HG03039 (cell line): ENCODE results near the gene TPK1.
A peak's percentile ranks its signal among the peaks of the same experiment; 100 is the strongest.
"Not testable (repeated sequence)": the region's sequence is repeated elsewhere in the genome, so short reads cannot be mapped to it uniquely, and the experiment has no call there.

Source experiments
- ATAC-seq: cut with Tn5 transposase; IDR thresholded peaks from one replicate; pipeline ENCODE4 v1.9.1; 2021; ENCODE audit warnings: mild to moderate bottlenecking, moderate library complexity; ENCODE audit not compliant: unreplicated experiment

The TPK1 gene

DNA sequence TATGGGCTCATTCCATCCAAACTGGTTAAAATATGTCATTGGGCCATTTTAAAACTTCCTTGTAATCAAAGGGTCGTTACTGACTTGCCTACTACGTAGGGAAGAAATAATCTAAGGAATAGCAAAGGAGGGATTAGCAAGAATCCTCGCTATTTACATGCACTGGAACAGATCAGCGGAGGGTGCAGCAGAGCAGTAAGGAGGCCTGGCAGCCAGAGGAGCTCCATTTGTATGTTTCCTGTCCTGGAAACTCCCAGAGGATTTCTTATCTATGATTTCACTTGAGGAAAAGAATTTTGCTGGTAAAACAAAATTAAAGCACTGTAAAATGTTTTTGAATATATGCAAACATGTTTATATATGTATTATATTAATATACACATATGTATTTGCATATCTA, 107.3 kb downstream of the TPK1 start:
- ATAC-seq, result no peak

DNA sequence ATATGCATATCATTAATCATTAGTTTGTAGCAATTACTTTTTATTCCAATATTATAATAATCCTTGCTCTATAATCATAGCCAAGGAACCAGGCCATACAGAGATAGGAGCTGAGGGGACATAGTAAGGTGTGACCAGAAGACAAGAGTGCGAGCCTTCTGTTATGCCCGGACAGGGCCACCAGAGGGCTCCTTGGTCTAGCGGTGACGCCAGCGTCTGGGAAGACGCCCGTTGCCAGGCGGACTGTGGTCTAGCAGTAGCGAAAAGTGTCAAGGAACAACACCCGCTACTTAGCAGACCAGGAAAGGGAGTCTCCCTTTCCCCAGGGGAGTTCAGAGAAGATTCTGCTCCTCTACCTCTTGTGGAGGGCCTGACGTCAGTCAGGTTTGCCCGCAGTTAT, 109.0 kb downstream of the TPK1 start:
- ATAC-seq, result not testable (repeated sequence)

DNA sequence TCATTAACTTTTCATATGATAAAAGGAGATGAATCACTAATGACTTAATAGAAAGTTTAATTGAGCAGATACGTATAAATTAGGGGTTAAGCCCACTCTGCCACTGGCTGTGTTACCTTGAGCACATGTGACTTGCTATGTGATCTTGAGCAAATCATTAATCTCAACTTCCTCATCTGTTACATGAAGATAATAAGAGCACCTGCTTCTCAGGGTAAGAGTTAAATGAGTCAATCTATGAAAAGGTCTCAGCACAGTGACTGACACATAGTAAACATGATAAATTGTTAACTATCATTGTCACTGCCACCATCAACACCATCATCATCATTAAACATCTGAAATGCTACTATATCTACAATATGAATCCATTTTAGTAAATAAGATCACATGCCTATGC, 110.8 kb downstream of the TPK1 start:
- ATAC-seq, result peak; percentile 90

DNA sequence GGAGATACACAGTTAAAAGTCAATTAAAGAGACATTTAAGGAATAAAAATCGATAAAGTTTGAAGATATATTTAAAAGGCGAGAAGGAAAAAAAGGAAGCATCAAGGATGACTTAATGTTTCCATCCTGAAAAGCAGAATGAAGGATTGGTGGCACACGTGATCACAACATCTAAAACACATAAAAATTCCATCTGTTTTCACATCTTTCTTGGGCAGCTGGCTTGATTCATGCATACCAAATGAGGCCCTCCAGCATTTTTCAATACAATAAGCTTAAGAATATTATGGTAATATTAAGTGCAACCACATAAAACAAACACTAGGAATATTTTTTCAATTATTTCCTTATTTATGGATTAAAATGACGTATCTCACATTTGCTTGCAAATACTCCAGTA, 112.6 kb downstream of the TPK1 start:
- no peak for ATAC-seq

DNA sequence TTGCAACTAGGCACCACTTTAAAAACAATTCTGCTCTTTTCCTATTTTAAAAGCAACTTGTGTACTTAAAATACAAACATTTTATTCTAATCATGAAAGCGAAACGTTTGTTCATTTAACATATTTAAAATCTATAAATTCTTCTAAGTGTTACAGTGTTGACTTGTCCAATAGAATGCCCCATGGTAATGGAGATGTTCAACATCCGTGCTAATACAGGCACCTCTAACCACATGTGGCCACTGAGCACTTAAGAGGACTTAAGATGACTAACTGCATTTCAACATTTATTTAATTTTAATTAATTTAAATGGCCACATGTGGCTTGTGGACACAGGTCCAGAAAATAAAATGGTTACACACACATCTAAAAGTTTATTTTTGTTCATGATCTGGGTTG, 115.1 kb downstream of the TPK1 start:
- ATAC-seq, result no peak

DNA sequence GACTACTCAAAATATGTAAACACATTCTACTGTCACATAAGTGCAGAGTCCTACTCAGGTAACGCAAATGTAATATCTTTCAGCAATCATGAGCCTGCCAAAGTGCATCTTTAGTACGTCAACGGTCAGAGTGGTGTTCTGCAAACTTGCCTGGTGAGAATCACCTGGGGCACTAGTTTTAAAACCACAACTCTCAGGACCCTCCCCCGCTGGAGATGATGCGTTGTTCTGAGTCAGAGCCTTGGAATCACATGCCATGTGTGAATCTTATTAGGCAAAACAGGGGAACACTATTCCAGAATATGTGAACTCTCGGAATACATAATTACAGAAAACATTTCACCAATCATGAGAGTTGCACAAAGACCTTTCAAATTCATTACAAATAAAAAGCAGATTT, 115.7 kb downstream of the TPK1 start:
- no peak for ATAC-seq

DNA sequence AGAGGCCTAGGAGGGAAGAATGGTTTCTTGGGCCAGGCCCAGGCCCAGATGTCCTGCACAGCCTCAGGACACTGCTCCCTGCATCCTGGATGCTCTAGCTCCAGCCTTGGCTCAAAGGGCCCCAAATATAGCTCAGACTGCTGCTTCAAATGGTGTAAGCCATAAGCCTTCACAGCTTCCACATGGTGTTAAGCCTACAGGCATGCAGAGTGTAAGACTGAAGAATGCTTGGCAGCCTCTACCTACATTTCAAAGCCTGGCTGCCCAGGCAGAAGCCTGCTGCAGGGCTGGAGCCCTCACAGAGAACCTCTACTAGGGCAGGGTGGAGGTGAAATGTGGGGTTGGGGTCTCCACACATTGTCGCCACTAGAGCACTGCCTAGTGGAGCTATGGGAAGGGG, 118.1 kb downstream of the TPK1 start:
- no peak for ATAC-seq

DNA sequence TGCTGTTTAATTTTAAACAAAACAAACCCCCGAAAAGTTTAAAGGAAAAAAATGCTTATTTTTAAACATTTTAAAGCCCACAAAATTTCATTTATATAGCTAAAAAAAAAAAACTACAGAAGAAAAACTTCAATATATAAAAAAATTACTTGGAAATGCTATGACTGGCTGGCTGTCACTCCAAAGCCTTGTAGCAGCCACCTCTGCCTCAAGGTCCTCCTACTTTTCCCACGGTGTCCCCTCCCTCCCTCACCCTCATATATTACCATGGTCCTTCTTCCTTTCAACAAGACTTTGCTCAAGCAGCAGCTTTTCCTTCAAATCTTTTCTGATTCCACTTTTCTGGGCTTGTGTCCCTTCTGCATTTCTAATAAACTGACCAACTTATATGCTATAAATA, 122.0 kb downstream of the TPK1 start:
- peak; percentile 84 for ATAC-seq

DNA sequence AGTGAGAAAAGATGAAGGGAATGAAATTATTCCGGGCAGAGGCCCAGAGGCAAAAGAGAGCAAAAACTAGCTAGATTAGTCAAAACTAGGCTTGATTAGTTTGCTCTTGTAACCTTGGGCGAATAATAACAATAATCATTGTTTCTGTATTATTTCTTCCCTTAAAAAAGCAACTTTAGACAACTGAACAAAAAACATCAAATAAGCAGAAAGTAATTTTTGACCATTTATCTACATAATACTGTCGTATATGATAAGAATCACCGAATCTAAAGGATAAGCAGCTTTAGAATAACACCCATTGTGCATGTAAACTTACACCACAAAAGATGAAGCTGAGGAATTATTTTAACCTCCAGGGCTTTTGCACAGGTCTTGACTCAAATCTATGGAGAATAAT, 125.1 kb downstream of the TPK1 start:
- ATAC-seq, result no peak

DNA sequence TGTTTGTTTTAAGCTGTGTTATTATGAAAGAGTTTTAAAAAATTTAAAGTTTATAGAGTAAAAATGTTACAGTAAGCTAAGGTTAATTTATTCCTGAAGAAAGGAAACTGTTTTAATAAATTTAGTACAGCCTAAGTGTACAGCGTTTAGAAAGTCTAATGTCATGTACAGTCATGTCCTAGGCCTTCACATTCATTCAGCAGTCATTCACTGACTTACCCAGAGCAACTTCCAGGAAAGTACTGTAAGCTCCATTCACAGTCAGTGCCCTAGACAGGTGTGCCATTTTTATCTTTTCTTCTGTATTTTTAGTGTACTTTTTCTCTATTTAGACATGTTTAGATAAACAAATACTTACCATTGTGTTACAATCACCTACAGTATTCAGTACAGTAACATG, 126.8 kb downstream of the TPK1 start:
- ATAC-seq, result no peak

DNA sequence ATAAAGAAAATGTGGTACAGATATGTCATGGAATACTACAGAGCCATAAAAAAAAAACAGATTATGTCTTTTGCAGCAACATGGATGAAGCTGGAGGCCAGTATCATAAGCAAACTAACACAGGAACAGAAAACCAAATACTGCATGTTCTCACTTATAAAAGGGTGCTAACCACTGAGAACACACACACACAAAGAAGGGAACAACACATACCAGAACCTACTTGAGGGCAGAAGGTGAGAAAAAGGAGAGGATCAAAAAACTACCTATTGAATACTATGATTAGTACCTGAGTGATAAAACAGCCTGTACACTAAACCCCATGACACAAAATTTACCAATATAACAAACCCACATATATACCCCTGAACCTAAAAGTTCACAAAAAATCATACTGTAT, 144.6 kb downstream of the TPK1 start:
- no peak for ATAC-seq

DNA sequence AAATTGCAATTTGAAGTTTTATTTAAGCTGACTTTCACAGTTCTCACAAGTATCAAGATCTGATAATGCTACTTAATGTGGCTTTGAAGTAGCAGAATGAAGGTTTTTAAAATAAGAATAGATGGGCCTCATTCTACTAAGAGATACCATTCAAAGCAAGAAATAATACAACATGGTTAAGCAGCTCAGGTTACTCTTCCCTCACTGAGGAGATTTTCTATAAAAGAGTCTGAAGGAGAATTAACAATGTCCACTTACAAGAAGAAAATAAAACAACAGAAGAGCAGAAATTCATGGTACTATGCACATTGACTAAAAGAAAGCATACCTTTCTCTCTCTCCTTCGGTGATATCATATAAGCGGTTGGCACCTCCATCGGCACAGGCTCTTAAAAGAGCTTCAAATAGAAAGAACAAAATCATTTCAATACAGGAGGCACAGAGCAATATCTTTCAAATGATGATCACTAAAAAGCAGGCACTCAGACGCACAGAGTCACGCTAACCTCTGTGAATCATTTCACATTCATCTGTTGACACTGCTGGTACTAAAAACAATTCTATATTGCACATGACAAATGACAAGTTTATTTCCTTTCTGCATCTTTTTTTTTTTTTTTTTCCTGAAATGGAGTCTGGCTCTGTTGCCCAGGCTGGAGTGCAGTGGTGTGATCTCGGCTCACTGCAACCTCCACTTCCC, 153.1 kb downstream of the TPK1 start:
- no peak for ATAC-seq

DNA sequence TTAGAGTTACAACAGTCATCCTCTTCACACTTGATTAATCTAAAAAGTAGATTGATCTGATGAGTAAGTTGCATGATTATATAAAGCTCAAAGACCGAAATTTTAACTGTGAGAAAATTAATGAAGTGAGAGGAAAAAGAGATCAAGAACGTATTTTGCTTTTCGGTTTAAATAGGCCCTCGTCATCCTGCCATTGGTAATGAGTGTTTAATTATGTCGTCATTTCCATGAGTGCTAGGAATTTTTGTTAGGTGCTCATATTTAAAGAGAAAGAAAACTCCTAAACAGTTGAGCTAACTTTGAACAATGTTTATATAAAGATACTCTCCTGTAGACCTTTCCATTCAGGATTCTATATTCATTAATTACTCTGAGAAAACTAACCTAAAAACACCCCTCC, 159.4 kb downstream of the TPK1 start:
- no peak for ATAC-seq

DNA sequence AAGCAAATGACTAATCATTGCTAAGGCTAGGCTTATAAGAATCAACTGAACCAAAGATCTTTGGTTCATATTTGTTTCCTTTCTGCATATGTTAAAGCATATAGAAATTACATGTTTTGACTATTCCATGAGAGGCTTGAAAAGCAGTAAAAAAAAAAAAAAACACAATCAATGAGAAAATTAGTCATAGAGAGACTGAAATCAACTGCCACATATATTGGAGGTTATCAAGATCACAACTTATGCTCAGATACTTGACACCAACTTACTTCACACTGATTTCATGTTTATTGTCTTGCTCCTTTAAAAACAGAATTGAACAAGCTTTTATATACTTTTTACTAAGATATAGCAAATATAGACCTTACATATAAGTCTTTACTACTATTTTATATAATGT, 161.3 kb downstream of the TPK1 start:
- no peak for ATAC-seq

DNA sequence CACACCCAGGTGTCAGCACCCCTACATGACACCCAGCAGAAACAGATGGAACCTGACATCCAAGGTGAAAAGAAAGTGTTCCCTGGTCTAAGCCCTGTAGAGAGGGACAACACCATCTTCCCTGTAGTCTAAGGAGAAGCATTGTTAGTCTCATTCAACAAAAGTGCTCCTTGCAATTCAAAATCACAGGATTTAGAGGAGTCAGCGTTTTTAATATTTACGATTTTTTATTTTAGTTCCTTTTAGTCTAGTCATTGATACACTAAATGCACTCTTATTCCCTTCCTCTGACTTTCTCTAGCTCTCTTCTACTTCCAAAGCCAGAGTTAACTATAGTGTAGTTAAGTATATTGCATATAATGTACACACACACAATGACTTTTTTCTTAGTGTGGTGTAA, 163.0 kb downstream of the TPK1 start:
- no peak for ATAC-seq

DNA sequence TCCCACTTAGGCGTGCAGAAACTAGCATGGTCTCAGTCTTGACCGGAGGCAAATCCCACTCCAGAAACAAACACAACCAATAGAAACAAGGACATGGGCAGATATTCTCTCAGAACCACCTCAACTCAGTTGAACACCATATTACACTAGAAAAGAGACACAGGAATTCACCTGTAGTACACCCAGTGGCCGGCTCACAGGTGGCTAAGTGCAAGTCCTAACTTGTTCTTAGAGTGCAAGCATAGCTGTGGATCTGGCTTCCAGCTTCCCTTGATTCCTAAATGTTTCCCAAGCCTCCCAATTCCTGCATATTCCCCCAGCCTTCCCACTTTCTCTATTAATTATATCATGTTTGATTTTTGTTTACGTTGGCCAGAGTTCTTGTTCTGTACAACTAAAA, 164.4 kb downstream of the TPK1 start:
- no peak for ATAC-seq

DNA sequence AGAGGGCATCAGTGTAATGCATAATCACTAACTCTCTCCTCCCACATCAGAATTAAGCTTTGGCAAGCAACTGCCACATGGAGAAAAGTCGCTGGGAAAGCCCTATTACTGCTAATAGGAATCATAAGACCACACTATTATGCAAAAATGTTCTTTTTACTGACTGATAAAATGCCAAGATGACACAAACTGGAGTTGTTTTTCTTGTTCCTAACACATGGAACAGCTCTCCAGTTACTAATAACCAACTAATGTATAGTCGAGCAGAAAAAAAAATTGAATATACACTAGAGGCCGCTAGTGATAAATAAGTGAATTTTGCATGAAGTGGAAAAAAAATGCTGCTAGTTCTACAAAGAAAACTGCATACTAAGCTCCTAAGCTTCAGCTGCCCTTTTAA, 165.6 kb downstream of the TPK1 start:
- ATAC-seq, result no peak

DNA sequence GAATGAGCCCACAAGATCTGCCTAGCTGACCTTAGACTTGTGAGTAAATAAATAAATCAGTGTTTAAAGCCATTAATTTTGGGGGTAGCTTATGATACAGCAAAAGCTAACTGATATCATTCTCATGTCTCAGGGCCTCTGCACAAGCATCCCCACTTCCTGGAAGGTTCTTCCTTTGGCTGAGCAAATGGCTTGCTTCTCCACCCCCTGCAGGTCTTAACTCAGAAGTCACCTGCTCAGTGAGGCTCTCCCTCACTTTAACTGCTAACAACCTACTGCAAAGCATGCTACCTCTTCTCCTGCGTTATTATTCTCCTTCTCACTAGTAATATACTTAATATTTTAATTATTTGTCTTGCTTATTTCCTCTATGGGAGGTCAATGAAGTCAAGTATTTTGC, 167.3 kb downstream of the TPK1 start:
- no peak for ATAC-seq

DNA sequence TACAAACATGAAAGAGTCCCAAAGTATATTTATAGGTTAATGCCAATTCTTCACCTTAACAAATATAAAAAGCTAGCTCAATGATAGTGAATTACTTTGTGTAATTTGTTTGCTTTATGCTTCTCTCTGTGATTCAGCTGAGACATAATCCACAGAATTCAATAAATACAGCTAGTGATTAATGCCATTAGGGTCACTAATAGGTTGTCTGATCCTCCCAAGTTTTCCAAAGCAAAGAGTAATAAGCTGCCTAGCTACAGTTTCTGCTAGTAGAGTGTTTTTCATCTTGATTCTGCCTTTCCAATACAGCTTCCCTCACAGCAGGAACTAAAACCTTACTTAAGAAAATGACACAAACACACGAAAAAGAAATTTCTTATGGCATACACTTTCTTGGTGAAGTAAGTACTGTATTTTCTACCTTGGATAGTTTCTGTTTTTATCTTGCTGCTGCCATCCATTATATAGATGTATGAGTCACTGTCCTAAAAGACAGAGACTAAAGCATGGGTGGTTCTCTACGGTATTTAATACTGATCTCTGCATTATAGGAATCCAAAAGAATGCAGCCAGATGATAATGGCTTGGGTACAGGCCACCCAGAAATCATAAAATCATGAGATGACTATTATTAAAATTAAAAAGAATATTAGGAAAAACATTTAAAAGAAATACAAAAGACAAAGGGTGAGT, 170.0 kb downstream of the TPK1 start:
- ATAC-seq, result no peak

DNA sequence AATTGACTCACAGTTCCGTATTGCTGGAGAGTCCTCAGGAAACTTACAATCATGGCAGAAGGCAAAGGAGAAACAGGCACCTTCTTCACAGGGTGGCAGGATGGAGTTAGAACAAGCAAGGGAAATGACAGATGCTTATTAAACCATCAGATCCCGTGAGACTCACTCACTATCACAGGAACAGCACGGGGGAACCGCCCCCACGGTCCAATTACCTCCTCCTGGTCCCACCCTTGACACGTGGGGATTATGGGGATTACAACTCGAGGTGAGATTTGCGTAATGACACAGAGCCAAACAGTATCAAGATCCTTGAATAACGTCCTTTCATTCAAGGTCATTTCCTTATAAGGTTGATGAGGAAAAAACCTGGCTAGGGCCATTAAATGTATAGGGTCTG, 176.6 kb downstream of the TPK1 start:
- ATAC-seq, result no peak

DNA sequence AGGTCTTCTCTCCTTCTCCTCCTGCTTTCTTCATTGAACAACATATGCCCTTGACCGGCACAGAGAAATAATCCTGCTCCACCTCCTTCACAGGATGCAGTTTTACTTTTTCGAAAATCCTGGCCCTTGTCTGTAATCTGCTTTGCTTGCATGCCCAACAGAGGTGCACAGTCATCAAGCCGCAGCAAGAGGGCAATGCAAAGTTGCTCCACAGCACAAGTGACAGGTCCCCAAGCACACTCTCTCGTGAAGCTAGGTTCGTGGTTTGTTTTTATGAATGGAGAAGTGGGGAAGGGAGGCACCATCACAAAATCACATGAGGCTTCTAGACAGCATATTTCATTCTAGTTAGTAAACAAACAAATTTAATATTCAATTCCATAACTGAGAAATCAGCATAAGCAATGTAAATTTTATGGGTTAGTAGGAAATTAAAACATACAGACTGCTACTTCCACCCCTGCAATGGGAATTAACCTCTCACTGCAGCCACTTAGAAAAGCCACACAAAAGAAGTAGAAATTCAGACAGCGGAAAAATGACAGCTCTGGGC, 178.8 kb downstream of the TPK1 start:
- no peak for ATAC-seq

DNA sequence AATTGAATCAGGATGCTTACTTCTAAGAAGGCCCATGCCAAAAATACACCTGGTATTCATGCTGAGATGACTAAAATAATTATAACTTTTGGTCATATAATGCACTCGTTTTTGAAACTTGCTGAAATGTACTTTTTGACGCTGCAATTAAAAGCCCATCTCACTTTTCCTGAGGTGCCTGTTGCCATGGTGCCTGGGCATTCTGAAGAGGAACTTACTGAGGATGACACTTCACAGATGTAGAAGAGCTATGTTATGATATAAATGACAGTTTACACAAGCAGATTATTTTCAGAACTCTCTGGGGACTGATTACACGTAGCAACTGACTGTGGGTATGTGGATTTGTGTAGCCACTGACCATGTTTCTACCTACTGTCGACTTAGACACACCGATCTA, 182.4 kb downstream of the TPK1 start:
- ATAC-seq, result no peak

DNA sequence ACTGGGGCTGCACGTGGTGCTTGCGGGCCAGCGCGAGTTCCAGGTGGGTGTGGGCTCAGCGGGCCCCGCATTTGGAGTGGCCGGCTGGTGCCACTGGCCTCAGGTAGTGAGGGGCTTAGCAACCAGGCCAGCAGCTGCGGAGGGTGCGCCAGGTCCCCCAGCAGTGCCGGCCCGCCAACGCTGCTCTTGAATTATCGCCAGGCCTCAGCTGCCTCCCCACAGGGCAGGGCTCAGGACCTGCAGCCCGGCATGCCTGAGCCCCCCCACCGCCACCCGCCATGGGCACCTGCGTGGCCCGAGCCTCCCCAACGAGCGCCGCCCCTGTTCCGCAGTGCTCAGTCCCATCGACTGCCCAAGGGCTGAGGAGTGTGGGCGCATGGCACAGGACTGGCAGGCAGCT, 185.4 kb downstream of the TPK1 start:
- no peak for ATAC-seq
